Spleen (tissue), 7 donors: ENCODE data around the gene PLK3.

Source experiments
- POLR2A ChIP-seq, 3 donors: fragments of 450-650 bp; IDR thresholded peaks; one replicate each; pipeline ENCODE4 v1.5.1; 2017; ENCODE audit warnings: antibody characterized with exemption in 3 of 3, mild to moderate bottlenecking in 1 of 3
- POLR2AphosphoS5 ChIP-seq, 3 donors: sonication (generic); formaldehyde crosslinking; IDR thresholded peaks; one replicate each; pipeline ENCODE4 v1.5.1; 2017; ENCODE audit warnings: antibody characterized with exemption in 3 of 3
- TF ChIP-seq, protein P1 (sequence below), 11 experiments: fragments of 200-600 bp in 7 of 11; fragments of 450-650 bp in 4 of 11; sonication (generic) in 4 of 11; IDR thresholded peaks in 8 of 11; conservative IDR thresholded peaks in 3 of 11; 1 replicate in 7 of 11; 2 replicates in 4 of 11; pipeline versions ENCODE4 v1.4.0 to v1.8.0; 2016 to 2021; ENCODE audit warnings: antibody characterized with exemption in 11 of 11, inconsistent platforms in 4 of 11, mild to moderate bottlenecking in 1 of 11
- donor health status: DM: no; HTN: no; CAD: no; lungs with moderate emphysema.
- donor health status: DM: no; HTN: no; CAD: no.
- donor health status: DM: no; HTN: no; CAD: no.

DNA sequence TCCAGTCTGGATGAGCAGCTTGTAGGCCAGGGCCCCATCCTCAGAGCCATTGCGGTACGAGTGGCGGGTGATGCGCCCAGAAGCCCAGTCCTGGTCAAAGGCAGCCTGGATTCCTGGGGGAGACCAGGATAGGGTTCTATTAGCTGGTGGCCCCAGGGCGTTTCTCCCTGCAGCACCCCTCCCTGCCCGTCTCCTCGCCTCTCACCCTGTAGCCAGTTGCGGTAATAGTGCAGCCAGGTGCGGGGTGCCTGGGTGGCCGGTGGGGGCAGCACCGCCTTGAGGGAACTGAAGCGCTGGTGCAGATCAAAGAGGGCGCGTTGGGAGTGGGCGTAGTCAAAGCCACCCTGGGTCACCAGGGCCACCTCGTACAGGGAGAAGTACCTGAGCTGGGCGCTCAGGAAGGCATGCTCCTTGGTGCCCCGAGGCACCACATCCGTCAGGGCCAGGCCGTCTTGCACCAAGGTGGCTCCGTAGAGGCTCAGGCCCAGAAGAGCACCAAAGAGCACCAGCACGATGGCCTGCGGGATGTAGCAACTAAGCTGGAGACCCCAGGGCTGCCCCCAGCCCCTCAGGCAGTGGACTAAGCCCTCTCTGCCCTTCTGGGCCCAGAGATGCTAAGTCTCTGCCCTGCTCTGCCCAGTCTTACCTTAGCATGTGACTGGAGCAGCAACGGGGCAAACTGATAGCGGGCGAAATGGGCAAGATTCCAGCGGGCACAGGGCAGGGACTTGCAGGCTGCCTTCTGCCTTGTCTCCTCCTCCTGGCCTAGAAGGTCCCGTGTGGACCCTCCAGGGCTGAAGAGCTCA lies 27.2 kb downstream of the PLK3 start:
- TF ChIP-seq, protein P1, sequence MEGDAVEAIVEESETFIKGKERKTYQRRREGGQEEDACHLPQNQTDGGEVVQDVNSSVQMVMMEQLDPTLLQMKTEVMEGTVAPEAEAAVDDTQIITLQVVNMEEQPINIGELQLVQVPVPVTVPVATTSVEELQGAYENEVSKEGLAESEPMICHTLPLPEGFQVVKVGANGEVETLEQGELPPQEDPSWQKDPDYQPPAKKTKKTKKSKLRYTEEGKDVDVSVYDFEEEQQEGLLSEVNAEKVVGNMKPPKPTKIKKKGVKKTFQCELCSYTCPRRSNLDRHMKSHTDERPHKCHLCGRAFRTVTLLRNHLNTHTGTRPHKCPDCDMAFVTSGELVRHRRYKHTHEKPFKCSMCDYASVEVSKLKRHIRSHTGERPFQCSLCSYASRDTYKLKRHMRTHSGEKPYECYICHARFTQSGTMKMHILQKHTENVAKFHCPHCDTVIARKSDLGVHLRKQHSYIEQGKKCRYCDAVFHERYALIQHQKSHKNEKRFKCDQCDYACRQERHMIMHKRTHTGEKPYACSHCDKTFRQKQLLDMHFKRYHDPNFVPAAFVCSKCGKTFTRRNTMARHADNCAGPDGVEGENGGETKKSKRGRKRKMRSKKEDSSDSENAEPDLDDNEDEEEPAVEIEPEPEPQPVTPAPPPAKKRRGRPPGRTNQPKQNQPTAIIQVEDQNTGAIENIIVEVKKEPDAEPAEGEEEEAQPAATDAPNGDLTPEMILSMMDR (IDR thresholded peaks at IDR 0.05 in 8 of 11, conservative IDR thresholded peaks at IDR 0.05 in 3 of 11), result no peak
- no peak for TF ChIP-seq POLR2AphosphoS5 (IDR thresholded peaks at IDR 0.05)
- TF ChIP-seq POLR2A (IDR thresholded peaks at IDR 0.05), result no peak
